HTR-8/SVneo (cell line): ENCODE data around the gene ARHGAP8.
A peak's percentile ranks its signal among the peaks of the same experiment; 100 is the strongest.
"Not testable (repeated sequence)": the region's sequence is repeated elsewhere in the genome, so short reads cannot be mapped to it uniquely, and the experiment has no call there.

Experiments used
- DNase-seq: peaks from one replicate; pipeline ENCODE4 v3.0.0; 2011; ENCODE audit warnings: low spot score, mixed read lengths; ENCODE audit not compliant: insufficient read length
- FAIRE-seq: peaks from 2 replicates; lab custom pipeline; 2011; peaks lifted over from hg19 to GRCh38; lab: Jason Lieb, UNC

ARHGAP8 gene

DNA sequence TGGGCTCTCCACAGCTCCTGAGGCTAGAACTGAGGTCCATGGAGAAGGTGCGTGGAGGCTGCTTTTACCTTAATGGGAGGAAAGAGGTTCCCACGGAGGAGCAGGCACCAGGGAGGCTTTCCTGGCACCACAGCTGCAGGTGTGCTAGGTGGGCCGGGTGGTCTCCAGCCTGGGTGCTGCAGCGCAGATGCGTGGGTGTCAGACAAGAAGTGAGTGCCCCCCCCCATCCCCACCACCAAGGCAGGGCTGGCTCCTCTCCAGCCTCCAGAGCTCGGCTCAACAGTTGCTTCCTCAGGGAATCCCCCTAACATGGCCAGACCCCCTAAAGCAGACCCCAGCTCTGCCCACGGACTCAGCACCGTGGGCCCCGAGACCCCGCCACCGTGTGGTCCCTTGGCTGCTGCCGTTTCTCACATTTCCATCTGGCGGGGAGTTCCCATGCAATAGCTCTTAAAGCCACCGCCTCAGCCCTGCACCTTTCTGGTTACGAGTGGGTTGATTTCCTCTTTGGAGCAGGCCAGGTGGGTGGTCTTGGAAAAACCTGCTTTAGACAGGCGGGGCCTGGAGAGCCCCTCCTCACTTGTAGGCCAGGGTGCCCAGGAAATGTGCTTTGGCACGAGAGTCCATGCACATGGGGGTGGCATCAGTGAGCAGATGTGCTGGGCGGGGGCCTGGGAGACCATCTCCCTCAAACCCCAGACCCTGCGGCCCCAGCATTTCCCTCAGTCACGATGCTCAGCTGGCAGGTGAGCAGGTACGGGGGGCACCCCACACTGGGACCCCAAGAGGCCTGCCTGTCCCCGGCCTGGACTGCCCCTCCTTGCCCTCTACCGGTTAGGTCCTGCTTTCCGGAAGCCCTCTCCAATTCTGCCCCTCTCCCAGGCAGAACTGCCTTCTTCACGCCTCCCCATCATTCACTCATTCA lies 93.7 kb downstream of the ARHGAP8 start:
- no peak for FAIRE-seq

DNA sequence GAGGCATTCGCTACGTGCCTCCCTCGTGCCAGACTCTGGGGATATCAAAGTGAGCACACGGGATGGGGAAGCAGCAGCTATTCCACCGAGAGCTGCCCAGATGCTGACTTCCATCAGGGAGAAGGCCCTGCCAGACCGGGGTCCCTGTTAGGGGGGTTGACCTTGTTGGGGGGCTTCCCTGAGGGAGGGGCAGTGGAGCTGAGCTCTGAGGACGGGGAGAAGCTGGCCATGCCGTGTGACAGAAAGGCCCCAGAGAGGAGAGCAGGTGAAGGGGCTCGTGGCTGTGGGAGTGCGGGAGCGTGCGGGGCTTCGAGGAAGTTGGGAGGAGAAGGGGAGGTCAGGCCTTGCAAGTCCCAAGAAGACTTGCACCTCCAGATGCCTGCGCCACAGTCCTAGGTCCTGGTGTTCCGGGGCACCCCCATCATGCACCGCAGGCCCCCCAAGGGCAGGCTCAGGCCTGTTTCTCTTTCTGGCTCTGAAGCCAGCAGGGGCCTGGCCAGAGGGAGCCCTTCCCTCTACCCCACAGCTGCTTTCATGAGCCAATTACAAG lies 94.4 kb downstream of the ARHGAP8 start:
- no peak for DNase-seq
- no peak for FAIRE-seq

More for the DNA sequence above, 93.7 kb downstream of the ARHGAP8 start:
- no peak for DNase-seq

DNA sequence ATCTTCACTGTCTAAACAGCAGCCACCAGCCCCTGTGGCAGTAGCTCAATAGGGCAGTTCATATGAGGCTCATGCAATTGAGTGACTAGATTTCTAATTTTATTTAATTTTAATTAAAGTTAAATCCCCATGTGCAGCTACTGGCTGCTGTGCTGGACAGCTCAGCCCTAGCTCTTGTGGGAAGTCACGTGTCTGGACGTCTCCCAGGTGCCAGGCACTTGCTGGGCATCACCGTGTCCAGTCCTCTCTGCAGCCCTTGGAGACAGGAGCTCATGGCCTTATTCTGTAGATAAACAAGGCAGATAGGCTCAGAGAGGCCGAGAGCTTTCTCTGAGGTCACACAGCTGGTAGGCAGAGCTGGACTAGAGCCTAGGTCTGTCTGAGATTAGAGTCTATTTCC lies 95.0 kb downstream of the ARHGAP8 start:
- no peak for DNase-seq
- FAIRE-seq = no peak

DNA sequence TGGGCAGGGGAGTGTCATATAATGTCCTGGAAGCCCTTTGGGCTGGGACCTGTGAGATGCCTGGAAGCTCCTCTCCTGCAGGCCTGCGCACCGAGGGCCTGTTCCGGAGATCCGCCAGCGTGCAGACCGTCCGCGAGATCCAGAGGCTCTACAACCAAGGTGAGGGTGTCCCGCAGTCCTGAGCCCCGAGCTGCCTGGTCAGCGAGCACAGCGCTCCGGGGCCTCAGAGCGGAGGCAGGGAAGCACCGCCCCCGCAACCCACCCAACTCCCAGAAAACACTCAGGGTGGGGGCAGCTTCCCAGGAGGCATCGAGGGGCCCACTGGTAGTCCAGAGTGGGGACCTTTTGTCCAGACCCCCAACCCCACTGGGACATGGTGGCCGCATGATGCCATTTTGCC lies 95.5 kb downstream of the ARHGAP8 start:
- DNase-seq = no peak
- FAIRE-seq = no peak

DNA sequence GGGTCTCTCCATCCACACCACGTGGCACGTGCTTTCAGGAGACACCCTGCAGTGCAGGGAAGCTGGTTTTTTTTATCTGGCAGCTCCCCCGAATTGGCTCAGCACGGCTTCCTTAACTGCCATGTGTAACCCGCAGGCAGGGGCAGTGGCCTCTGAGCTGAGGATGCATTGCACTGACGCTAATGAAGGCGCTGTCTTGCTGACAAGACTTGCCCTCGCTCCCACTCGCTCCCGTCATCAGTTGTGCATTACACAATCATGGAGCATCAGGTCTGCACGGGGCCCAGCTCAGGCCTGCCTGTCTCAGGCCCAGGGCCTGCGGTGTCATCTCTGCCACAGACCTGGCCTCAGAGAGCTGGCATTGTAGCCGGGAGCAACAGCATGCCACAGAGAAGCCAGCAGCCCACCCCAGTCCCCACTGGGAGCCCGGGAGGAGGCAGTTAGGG lies 95.9 kb downstream of the ARHGAP8 start:
- no peak for DNase-seq
- no peak for FAIRE-seq

DNA sequence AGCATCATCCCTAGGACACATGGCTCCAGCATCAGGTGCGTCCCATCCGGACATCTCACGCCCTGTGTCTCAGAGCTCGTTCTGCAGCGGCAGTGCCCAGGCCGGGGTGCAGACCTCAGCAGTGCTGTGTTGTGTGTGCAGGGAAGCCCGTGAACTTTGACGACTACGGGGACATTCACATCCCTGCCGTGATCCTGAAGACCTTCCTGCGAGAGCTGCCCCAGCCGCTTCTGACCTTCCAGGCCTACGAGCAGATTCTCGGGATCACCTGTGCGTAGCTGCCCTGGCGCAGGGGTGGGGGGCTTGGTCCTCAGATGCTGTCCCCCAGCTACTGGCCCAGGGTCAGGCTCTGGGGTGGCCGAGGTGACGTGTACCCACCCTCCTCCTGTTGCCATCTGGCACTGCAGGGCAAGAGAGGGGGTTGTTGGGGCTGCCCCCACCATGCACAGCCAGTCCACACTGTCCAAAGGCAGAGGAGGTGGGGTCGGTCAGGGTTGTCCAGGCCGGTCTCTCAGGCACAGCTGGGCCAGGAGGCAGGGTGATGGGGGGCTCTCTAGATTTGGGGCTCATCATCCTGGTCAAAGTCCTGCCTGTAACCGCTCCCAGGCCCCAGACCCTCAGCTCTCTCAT lies 96.5 kb downstream of the ARHGAP8 start:
- no peak for FAIRE-seq

DNA sequence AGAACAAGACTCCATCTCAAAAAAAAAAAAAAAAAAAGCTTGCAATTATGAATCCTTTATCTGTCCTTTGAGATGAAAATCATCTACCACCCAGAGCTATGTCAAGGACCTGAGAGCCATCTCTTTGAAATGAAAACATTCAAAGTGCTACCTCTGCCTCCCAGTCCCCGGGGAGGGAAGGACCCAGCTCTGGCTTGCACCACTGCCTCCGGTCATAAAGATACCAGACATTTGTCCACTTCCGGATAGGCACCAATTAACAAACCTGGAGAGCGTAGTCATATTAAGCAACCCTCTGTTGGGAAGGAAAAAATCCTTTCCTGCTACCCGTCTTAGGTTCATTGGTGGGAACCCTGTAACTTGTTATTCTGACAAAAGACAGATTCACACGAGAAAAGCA lies 98.6 kb downstream of the ARHGAP8 start:
- no peak for FAIRE-seq
- DNase-seq = no peak

More for the DNA sequence above, 96.5 kb downstream of the ARHGAP8 start:
- DNase-seq = no peak

DNA sequence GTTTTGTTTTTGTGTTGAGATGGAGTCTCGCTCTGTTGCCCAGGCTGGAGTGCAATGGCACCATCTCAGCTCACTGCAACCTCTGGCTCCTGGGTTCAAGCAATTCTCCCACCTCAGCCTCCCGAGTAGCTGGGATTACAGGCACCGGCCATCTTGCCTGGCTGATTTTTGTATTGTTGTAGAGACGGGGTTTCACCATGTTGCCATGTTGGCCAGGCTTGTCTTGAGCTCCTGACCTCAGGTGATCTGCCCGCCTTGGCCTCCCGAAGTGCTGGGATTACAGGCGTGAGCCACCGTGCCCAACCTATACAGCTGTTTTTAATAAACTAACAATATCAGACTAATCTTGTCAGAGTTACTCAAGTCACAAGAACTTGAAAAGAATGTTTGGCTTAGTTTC lies 102.3 kb downstream of the ARHGAP8 start:
- not testable (repeated sequence) for FAIRE-seq, DNase-seq

DNA sequence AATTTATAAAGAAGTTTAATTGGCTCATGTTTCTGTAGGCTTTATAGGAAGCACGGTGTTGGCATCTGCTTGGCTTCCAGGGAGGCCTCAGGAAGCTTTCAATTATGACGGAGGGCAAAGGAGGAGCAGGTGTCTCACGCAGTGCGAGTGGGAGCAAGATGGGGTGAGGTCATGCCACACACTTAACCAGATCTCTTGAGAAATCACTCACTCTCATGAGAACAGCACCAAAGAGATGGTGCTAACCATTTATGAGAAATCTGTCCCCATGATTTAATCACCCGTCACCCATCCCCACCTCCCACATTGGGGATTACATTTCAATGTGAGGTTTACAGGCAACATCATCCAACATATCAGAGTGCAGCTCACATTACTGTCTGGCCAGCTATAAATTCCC lies 103.5 kb downstream of the ARHGAP8 start:
- DNase-seq = no peak
- FAIRE-seq = no peak

DNA sequence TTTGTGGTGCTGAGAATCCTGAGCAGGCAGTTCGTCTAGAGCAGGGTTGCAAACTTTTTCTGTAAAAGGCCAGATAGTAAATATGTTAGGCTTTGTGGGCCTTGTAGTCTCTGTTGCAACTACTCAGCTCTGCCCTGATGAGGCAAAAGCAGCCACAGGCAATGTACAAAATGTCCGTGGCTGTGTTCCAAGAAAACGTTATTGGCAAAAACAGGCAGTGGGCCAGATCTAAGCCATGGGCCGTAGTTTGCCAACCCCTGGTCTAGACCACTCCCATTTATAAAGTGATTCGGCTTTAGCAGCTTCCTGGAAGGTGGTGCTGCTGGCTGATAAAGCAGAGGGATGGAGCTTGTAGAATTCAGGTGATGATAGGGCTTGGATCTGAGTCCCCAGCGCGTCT lies 106.4 kb downstream of the ARHGAP8 start:
- not testable (repeated sequence) for FAIRE-seq, DNase-seq

DNA sequence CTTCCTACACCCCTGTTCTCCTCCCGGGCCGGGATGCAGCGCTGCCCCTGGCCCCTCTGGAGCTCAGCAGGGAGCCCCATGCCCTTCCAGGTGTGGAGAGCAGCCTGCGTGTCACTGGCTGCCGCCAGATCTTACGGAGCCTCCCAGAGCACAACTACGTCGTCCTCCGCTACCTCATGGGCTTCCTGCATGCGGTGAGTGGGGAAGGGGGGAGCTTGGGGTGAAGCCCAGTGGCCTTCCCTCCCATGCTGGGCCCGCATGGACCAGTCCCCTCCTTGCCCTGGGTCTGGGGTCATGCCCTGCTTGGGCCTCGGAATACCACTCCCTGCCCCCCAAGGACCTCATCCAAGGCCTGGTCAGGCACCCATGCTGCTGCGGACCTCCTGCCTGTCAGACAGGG lies 107.3 kb downstream of the ARHGAP8 start:
- no peak for DNase-seq
- FAIRE-seq = no peak

DNA sequence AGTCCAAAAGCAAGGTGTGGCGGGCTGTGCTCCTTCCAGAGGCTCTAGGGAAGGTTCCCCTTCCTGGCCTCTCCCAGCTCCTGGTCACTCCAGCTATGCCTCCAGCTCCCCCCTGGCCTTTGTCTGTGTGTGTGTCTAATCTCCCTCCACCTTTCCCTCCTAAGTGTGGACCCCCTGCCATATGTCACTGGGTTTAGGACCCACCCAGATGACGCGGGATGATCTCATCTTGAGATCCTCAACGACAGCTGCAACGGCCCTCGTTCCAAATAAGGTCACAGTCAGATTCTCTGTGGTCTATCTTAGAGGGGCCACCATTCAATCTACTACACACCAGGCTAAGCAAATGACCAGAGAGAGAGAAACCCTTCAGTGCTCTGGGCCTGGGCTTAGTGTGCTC lies 107.9 kb downstream of the ARHGAP8 start:
- DNase-seq (no peak), FAIRE-seq (no peak)

DNA sequence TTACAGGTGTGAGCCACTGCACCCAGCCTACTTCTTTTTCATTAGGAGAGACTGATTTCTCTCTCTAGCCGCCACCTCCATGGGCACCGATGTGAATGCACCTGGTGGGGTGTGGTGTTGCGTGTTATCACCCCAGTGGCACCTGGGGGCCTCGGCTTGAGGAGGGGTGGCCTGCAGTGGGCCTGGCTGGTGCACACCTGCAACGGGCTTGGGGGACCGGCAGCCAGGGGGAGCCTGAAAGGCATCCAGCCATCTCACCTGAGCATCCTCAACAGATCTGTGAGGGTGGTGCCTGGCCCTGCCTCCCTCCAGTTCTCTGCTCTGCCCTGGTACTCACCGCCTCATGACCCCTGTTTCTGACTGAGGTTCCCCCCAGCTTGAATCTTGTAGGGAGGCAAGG lies 108.9 kb downstream of the ARHGAP8 start:
- FAIRE-seq (no peak), DNase-seq (no peak)

DNA sequence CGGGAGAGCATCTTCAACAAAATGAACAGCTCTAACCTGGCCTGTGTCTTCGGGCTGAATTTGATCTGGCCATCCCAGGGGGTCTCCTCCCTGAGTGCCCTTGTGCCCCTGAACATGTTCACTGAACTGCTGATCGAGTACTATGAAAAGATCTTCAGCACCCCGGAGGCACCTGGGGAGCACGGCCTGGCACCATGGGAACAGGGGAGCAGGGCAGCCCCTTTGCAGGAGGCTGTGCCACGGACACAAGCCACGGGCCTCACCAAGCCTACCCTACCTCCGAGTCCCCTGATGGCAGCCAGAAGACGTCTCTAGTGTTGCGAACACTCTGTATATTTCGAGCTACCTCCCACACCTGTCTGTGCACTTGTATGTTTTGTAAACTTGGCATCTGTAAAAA lies 109.9 kb downstream of the ARHGAP8 start:
- no peak for FAIRE-seq
- no peak for DNase-seq

DNA sequence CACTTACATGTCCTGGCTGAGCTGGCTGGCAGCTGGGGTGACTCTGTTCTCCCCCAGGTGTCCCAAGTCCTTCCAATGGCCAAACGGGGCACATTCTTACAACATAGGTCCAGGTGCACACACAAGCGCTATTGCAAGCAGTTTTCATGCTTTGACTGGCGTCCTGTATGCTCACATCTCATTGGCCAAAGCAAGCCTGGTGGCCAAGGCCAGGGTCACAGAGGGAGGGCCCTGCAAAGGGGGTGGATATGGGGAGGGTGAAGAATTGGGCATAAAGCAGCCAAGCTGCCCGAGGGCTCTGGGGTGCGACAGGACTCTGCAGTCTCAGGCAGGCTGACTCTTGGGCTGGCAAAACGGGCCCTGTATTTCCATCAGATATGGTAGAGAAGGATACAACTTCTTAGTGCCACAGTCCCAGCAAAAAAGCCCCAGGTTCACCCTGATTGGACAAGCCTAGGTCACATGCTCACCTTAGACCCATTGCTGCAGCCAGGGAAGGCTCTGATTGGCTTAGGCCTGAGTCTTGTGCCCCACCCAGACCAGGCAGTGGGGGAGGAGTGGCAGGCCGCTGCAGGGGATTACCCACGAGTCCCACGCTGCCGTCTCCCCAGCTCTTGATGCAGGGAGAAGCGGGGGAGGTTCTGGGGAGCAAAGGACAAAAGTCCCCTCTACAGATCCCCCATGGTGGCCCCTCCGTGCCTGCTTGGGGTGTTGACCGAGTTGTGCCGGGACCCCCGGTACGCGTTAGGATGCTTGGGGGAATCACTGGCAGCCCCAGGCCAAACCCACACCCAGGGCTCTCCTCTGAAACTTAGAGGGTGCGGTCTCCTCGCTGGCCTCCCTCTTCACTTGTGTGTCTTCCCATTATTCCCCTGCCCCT lies 110.8 kb downstream of the ARHGAP8 start:
- FAIRE-seq (no peak), DNase-seq (no peak)

DNA sequence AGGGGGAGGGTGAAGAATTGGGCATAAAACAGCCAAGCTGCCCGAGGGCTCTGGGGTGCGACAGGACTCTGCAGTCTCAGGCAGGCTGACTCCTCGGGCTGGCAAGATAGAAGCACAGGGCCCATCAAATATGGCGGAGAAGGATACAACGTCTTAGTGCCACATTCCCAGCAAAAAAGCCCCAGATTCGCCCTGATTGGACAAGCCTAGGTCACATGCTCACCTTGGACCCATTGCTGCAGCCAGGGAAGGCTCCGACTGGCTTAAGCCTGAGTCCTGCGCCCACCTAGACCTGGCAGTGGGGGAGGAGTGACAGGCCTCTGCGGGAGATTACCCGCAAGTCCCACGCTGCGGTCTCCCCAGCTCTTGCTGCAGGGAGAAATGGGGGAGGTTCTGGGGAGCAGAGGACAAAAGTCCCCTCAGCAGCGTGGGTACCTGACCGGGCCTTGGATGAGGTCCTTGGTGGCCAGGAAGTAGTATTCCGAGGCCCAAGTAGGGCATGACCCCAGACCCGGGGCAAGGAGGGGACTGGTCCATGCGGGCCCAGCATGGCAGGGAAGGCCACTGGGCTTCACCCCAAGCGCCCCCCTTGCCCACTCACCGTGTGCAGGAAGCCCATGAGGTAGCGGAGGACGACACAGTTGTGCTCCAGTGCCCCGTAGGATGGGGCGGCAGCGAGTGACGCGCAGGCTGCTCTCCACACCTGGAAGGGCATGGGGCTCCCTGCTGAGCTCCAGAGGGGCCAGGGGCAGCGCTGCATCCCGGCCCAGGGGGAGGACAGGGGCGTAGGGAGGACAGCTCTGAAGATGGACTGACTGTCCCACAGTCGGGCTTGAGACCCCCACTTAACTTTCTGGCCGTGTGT lies 113.0 kb downstream of the ARHGAP8 start:
- no peak for FAIRE-seq
- no peak for DNase-seq

DNA sequence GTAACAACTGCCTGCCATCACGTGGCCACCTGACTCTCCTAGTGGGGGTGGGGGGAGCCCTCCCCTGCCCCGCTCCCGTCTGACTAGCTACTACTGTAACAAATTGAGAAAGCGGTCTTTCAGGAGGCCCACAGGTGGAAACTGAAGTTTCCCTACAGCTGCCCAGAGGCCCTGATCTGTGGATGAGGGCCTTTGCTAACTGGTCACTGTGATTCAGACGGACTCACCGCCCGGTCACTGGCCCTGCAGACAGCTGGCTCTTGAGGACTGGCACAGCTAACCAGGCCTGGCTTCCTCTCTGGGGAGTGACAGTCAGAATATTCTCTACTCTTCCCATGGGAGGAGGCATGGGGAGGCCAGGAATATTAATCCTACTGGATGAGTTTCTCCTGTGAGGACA lies 116.8 kb downstream of the ARHGAP8 start:
- no peak for FAIRE-seq
- DNase-seq = no peak

DNA sequence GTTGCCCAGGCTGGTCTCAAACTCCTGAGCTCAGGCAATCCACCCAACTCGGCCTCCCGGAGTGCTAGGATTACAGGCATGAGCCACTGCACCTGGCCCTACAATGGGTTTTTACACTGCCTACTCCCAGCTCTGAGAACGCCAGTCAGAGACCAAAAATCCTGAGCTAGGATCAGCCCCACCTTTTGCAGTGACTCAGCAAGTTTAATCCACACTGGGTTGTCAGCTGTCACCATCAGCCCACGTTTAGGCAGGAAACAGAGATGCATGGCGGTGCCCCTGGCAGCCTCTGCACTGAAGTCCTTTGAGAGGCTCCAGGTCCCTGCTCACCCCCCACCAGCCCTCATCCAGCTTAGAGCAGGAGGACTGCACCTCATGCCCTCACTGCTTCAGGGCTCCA lies 117.6 kb downstream of the ARHGAP8 start:
- FAIRE-seq (no peak), DNase-seq (peak; percentile 15)

DNA sequence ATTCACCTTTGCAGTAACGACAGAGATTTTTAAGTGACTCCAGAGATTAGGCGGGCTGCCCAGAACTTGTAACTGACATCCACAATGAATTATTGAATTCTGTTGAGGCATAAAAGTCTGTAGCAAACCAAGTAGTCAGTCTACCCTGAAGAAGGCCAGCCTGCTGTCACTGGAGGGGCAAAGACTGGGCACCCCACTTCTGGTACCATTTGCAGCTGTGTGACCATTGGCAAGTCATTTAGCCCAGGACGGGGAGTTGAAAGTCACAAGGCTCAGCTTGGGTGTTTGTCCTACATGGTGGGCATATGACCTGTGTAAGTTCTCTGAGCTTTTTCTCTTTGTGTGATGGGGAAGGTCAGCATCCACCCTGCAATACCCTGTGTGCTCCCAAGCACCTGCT lies 119.4 kb downstream of the ARHGAP8 start:
- no peak for FAIRE-seq
- no peak for DNase-seq
